ENCODE data around the gene TPM1.
A peak's percentile ranks its signal among the peaks of the same experiment; 100 is the strongest.

TPM1 gene

DNA sequence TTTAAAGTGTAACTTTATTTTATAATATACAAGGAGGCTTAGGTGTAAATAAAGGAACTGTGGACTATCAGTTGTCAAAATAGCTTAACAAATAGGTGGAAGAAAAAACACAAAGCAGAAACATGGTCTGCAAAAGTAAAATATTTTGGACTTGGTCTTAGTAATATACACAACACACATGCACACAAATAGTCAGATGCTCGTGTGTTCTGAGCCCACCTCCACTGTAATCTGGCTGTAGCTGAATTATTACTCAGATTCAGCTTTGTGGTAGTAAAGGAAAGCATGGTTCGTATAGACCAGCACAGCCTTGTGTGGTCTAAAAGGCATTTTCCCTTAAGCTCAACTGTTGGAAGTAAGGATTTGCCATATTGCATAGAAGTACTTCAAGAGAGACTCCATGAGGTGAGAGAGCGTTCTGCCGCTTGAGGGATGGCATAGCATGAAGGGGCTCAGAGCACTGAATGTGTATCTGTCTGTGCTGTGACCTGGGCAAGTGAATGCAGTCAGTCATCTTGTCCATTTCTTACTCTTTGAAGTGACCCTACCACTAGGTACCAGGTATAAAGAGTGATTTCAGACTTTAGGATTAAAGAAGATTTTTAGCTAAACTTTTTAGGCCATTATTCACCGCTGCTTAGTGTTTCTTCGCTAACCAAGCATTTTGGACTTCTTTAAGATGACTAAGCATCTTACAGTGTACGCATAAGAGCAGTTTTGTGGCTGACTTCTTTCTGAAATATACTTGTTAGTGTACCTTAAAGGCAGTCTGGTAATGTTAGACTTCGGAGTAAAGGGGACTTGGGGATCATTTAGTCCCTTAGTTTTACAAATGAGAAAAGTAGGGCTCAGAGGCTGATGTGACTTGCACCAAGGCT lies 15.2 kb downstream of the TPM1 start:
- peak; percentile 51 for DNase-seq

DNA sequence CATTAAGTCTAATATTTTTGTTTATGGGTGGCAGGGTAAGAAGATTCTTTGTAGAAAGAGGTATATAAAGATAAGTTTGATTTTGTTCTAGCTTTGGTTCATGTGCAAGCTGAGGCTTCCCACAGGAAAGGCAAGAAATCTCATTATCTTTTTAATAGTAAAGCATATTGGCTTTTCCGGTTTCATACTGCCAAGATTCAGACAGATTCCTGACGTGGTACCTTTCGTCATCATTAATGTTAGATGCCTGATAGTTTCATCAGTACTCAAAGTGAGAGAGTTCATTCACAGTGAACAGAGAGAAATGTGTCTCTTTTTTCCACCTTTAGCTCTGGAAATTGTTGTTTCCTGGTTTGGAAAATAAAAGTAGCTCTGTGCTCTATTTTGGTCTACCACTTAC lies 16.5 kb downstream of the TPM1 start:
- no peak for DNase-seq

DNA sequence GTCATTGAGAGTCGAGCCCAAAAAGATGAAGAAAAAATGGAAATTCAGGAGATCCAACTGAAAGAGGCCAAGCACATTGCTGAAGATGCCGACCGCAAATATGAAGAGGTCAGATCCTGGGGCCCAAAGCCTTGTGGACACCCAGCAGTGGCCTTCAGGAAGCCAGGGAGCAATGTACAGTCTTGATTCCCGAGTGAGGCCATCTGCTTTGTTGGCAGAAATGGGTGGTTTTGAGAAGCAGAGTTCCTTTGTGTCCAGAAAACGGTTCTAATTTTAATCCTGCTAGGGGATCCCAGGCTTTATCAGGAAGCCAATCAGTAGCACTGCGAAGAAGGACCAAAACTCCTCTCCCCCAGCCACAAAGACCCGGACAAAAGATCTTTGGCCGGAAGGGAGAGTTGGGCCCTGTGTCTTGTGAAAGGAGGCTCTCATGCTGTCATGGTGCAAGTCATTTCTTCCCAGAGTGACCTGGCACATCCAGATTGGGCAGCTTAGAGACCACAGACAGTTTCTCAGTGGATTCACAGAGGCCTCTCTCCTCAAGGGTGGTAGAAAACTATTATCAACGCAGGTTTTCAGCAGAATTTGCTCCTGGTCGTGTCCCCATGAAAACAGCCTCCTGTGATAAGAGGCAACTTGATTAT lies 17.1 kb downstream of the TPM1 start:
- DNase-seq: no peak

DNA sequence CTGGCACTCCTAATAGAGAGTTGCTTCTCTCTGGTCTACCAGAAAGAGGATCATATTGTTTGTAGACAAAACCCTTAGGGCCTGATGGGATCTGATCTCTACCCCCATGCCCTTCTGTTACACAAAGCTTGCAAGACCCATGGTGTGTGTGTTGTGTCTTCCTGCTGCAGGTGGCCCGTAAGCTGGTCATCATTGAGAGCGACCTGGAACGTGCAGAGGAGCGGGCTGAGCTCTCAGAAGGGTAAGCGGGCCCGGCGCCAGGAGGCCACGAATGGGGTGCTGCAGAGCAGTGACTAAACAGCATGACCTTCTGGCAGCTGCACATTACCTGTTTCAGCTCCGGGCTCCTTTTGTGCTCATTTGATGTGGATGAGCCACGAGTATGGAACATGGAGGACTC lies 18.2 kb downstream of the TPM1 start:
- DNase-seq: no peak

DNA sequence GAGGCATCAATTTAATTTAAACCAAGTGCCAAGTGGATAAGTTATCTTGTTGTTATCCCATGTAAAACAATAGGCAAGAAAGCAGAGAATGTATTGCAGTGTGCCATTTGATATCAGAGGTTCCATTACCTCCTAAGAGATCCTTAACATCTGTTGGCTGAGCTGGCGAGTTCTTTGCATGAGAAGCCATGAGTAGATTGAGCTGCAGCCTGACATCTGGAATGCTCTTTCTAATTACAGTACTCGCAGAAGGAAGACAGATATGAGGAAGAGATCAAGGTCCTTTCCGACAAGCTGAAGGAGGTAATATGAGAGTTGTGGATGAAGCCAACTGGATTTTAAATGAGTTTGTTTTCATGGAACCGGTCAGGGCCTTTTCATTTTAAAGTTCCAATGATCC lies 19.4 kb downstream of the TPM1 start:
- no peak for DNase-seq

DNA sequence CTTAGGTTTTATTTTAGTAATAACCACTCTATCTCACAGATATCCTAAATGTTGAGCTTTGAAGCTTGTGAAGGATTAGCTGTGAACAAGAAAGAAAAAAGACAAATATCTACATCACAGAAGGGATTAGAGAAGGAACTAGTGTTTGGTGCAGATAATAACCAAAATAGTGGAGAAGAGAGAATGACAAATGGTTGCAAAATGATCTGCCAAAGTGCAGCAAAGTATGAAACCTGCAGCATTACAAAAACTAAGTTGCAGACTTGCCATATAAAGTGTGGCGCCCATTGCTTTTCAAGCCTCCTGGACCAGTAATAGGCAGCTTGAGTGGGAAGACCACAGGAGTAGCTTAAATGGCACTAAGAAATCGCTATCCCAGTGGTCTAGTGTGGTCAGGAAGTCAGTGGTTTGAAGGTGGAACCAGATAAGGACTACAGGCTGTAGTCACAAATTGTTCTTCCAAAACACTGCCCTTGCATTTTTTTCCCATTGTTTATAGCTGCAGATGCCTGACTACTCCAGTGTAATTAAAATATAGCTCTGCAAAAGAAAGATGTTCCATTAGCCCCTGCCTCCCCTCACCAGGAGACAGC lies 20.7 kb downstream of the TPM1 start:
- DNase-seq: peak; percentile 93

DNA sequence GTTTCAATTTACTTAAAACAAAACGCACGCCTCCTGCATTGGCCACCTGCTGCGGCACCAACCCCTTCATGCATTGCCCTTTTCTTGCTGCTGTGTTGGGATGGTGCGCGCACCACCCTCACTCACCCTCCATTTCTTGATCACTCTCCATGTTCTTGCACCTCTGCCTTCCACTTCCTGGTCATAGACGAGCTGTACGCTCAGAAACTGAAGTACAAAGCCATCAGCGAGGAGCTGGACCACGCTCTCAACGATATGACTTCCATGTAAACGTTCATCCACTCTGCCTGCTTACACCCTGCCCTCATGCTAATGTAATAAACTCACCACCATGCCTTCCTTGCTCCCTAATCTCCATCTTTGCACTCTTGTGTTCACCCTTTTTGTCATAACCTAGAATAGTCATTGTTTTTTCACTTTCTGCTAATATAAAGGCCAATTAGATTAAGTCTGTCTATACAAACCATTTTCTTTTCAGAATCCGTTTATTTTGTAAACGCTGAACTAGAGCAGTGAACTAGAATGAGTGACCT lies 21.4 kb downstream of the TPM1 start:
- no peak for DNase-seq

DNA sequence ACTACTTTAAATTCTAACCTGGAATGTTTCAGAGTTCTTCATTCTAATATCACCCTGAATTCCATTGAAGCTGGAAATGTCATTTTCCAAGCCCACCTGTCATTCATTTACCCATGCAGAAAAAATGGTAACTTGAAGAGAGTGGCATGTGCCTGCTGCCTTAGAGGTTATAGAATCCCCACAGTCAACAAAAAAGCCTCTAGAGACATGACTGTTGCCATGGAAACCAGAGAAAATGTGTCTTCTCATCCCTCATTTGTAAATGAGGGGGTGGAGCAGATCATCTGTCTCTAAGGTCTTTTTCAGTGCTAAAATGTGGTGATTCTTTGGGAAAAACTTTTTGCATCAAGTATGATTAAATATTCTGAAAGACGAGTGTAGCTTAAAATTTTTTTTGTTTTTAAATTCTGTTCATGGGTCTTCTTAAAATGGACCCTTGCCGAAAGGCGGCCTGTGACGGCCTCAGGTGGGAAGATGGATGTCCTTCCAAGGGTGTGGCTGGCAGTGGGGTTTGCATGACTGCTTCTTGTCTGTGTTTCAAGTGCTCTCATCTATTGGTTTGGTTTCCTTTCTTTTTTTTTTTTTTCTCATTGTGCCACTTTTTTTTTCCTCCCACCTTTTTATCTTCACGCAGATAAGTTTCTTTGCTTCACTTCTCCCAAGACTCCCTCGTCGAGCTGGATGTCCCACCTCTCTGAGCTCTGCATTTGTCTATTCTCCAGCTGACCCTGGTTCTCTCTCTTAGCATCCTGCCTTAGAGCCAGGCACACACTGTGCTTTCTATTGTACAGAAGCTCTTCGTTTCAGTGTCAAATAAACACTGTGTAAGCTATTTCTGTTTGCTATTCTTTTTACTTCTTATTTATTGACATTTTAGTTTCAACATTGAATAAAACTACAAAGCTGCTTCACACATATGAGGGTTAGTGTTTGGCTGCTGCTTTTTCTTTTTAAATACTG lies 23.0 kb downstream of the TPM1 start:
- DNase-seq: peak; percentile 59

DNA sequence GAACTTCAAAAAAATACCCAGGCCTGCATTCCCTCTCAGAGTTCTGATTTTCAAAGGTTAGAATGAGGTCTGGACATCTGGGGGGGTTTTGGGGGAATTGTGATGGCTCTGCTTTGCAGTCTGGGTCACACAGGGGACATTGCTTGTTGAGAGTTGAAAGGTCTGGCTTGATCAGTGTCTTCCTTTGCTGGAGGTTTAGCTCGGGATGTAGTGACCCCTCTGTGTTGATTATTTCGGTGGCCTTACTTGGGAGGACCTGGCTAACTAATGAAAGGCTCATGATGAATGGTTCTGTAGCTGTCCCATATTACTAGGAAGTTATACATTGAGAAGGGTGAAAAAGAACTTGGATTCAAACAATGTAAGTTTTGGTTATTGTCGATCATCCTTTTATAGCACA lies 23.7 kb downstream of the TPM1 start:
- DNase-seq: no peak

DNA sequence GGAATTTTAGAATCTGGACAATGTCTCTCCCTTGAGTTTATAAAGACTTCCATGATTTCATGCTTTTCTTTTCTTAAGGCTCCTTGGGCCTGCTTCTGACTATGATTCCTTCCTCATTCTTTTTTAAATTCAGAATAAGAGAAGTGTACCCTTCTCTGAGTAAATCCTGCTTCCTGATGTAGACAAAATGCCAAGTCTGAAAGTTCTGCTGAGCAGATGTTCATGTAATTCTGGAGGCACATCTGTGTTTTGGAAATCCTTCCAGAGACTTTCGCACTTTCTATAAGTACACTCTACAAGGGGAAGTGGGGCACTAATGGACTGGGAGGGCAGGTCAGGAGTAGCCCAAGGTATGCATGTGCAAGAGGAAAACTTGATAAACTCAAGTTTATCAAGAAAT lies 24.8 kb downstream of the TPM1 start:
- DNase-seq: no peak

DNA sequence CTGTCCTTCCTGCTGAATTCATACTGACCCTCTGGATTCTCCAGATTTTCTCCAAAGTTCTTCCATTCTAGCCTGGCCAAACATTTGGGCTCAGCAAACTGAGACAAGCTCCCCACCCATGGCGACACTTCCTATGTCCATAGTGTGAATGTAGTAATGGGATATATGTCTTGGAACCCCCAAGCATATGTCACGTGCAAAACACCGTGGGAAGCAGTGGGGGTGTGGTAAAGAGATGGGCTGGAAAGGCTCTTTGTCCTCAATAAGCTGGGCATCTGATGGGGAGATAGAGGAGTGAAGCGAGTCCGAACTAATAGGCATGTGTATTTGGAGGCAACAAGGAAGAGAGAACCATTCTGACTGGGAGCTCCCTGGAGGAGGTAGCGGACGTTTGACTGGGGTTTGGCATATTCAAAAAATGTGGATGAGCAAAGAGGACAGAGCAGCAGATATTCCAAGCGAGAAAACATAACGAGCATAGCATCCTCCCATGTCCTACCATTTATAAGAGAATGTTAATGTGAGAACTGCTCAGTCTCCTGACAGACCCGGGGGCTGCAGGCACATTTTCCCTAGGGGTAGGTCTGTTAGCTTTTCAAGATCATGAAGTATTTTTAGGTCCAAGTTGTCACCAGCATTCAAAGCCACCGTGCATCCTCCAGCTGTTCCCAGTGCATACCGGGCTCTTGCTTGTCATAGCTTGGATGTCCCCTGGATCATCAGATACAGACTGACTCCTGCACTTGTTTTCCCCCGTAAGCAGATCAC lies 25.6 kb downstream of the TPM1 start:
- DNase-seq: no peak

DNA sequence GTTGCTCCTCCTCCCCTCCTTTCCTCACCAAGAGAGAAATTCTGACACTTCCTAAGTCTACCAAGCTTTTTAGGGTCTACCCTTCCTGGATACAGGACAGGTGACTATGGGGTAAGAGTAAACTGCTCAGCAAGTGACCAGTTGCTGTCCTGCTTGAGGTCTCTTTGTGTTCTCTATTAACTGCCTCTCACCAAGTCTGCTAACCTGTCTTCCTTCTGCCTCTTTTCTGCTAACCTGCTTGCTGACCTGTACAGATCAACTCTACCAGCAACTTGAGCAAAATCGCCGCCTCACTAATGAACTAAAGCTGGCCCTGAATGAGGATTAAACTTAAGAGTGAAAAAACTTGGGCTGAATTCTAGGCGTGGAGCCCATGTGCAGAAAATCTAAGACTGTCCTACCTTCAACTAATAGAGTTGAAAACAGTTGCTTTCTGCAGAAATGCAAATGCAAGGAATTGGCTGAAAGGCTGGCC lies 27.1 kb downstream of the TPM1 start:
- no peak for DNase-seq

DNA sequence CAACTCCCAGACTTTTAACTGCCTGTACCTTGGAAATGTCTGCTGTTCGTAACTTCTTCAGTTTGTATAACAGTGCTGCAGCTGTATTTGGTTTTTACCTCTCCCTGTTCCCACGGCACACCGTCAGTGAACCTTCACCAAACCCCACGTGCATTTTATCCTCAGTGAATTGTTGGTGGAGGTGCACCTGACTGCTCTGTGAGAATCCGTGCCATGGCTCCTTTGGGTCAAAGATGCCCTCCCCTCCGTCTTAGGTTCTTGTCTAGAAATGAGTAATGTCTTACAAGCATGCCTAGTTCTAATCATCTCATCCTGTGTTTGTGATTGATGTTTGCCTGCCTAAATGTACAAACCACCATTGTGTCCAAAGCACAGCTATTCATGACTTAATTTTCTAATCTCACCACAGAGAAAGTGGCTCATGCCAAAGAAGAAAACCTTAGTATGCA lies 28.2 kb downstream of the TPM1 start:
- DNase-seq: no peak

DNA sequence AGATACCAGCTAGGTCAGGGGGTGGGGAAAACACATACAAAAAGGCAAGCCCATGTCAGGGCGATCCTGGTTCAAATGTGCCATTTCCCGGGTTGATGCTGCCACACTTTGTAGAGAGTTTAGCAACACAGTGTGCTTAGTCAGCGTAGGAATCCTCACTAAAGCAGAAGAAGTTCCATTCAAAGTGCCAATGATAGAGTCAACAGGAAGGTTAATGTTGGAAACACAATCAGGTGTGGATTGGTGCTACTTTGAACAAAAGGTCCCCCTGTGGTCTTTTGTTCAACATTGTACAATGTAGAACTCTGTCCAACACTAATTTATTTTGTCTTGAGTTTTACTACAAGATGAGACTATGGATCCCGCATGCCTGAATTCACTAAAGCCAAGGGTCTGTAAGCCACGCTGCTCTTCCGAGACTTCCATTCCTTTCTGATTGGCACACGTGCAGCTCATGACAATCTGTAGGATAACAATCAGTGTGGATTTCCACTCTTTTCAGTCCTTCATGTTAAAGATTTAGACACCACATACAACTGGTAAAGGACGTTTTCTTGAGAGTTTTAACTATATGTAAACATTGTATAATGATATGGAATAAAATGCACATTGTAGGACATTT lies 28.9 kb downstream of the TPM1 start:
- DNase-seq: no peak

DNA sequence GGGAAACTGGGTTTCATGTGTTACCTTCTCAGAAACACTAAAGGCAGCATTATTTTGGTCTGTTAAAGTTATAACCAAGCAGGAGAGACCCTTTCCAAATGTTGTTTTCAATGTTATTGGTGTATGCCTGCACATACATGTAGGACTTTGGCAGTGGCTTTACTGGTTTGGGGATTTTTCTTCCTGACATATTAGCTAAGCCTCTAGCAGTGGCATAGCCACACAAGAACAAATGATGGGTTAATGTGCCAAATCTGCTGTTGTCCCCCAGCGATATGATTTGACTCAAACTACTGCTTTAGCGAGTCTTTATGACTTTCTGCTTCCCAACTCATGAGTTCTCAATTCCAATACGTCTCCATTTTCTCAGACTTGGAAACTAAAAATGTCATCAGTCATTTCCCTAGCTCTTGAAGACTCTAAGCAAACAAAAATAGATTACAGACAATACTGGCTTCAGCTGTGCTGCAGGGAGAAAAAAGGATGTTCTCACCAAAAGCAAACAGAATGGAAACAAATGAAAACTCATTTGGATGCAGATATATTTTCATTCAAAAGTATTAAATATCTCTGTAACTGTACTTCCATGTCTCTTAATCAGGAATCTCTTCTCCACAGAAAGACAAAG lies 29.6 kb downstream of the TPM1 start:
- DNase-seq: no peak

DNA sequence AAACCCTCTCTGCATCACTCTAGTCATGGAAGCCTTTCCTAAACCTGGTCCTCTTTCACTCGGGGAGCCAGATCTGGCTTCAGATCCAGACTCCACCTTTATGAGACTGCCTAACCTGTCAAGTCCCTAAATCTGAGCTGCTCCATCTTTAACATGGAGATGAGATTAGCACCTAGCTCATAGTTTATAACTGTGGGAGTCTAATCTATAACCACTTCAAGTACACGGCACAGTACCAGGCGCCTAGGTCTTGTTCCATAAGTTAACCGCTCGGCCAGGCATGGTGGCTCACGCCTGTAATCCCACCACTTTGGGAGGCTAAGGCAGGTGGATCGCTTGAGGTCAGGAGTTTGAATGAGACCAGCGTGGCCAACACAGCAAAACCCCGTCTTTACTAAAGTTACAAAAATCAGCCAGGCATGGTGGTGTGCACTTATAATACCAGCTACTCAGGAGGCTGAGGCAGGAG lies 30.3 kb downstream of the TPM1 start:
- DNase-seq: no peak

DNA sequence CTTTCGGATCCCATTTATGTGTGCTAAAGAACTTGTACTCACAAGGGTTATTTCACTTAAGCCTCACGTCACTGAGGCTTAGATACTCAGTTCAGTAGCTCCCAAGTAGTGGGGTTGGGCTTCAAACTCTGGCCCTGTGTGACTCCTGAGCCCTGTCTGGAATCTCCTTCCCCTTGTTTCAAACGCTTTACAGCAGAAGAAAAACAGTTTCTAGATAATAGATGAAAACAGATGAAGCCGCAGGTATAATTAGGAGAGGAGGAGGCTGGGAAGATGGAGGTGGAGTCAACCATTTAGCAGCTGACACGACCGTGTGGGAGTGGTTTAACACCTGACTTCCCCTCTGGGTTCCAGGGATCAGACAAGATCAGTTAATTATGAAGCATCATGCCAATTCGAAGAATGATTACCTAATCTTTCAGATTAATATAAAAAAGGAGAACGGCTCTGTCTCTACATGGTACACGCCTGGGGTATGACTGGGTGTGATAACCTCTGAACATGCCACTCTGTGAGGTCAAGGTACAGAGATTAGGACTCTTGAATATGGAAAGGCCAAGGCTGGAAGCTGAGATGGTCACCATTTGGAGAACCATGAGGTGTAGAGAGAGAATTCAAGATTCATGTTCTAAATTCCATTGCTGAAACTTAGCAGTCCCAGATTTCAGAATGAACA lies 31.1 kb downstream of the TPM1 start:
- peak; percentile 75 for DNase-seq

DNA sequence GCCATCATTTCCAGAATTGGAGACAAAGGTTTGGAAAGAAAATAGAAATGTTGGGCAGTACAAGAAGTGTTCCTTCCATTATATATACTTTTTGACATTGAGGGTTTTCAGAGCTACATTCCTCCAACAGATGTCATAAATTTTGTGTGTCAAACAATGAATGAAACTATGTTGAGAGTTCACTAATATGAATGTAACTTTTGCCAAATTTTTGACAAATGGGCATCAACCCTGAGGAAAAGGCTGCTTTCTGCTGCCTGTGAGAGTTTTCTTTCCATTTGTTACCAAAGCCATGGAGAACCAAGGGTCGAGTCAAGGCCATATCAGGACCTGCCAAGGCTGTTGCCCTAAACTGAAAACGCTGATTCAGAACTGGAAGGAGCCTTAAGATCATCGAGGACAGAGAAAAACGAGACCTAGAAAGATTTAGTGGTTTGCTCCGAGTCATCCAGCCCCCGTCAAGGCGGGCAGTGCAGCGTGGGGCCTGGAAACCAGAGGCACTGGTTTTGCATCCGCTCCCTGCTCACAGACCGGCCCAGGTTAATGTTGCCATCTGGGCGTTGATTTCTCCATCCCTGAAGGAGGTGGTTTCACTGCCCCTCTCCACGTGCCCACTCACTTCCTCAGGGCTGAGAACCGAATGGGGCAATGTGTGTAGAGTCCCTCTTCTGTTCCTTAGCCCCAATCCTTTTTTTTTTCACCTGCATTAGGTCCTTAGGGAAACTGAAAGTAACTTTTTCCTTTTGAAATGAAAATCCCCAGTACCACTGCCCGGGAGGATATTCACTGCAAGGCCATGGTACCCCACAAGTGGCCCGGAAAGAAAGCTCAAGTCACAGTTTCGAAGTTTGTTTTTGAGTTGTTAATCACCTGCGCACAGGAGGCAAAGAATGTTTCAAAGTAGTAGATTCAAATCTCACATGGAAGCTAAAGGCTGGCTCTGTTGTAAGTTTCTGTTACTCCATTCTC lies 32.8 kb downstream of the TPM1 start:
- DNase-seq: no peak
